GM21515 (cell line): Measurements from ENCODE around the gene CNGA4.
"Not testable (repeated sequence)": the region's sequence is repeated elsewhere in the genome, so short reads cannot be mapped to it uniquely, and the experiment has no call there.

Experiments used
- ATAC-seq: cut with Tn5 transposase; IDR thresholded peaks from one replicate; pipeline ENCODE4 v1.9.1; 2021; ENCODE audit not compliant: unreplicated experiment

The CNGA4 gene

DNA sequence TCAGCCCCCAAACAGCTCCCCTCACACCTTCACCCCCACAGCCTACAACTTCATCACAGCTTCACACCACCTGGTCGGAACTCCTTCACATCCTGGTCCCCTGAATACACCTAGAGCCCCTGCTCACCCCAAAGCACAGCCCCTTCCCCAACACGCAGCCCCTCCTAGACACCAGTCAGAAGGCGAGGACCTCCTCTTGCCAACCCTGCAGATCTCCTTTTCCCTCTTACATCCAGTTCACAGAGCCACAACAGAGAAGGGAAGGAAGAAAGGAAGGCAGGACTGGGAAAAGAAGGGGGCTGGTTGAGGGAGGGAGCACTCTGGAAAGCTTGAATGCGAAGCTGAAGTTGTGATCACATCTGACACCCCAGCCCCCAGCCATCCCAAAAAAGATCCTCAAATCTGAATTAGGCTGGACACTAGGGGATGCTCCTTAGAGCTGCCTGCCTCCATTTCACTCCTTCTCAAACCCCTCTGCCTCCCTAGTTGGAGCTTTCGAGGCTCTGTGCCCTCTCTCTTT lies 21.4 kb downstream of the CNGA4 start:
- no peak for ATAC-seq

DNA sequence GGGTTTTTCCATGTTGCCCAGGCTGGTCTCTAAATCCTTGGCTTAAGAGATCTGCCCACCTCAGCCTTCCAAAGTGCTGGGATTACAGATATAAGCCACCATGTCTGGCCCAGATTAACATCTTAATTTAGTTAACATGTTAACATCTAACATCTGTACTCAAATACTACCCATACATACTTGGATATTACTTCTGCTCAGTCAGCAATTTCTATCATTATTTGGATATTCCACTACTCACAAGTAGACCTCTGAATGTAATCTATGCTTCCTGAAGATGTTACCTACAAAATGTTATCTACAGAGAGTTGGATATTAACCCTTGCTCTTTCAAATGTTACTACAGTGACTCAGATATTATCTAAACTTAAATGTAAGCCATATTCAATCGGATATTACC lies 24.8 kb downstream of the CNGA4 start:
- no peak for ATAC-seq

DNA sequence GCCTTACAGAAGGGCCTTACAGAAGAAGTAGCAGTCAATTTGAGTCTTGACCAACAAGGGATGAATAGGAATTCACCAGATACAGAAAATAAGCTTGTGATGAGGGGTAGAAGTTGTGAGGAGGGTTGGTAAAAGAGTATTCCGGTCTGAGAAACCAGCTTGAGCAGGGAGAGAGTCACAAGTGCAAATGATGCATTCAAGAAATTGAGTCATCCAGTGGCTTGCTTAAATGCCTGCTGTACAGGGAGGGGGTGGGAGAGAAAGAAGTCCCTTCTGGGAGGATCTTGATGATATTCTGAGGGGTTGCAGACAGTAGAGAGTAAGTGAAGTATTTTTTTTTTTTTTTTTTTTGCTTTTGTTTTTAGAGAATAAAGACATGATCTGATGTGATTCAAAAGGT lies 29.9 kb downstream of the CNGA4 start:
- ATAC-seq, result no peak

DNA sequence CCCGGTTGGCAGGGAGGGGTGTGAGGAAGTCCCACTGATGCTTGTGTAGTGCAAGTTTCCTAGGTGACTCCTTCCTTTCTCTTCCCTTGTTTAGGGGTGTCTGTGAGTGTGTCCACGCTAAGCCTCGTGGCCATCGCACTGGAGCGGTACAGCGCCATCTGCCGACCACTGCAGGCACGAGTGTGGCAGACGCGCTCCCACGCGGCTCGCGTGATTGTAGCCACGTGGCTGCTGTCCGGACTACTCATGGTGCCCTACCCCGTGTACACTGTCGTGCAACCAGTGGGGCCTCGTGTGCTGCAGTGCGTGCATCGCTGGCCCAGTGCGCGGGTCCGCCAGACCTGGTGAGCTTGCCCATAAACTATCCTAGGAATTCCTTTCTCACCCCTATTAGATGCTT lies 31.1 kb downstream of the CNGA4 start:
- ATAC-seq, result no peak

DNA sequence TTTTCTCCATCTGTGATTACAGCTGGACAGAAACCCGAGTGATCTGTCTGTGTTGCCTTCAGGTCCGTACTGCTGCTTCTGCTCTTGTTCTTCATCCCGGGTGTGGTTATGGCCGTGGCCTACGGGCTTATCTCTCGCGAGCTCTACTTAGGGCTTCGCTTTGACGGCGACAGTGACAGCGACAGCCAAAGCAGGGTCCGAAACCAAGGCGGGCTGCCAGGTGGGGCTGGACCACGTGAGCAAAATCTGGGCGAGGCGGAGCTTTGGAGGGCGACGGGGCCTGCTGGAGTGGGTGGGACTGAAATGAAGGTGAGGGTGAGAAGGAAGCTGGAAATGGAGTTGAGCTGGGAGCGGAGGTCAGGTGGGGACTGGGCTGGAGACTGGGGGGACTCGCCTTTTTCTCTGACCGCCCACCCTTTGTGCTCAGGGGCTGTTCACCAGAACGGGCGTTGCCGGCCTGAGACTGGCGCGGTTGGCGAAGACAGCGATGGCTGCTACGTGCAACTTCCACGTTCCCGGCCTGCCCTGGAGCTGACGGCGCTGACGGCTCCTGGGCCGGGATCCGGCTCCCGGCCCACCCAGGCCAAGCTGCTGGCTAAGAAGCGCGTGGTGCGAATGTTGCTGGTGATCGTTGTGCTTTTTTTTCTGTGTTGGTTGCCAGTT lies 31.8 kb downstream of the CNGA4 start:
- no peak for ATAC-seq

DNA sequence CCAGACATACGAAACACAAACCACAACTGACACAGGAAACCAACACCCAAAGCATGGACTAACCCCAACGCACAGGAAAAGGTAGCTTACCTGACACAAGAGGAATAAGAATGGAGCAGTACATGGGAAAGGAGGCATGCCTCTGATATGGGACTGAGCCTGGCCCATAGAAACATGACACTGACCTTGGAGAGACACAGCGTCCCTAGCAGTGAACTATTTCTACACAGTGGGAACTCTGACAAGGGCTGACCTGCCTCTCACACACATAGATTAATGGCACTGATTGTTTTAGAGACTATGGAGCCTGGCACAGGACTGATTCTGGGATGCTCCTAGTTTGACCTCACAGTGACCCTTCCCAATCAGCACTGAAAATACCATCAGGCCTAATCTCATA lies 32.7 kb downstream of the CNGA4 start:
- no peak for ATAC-seq

DNA sequence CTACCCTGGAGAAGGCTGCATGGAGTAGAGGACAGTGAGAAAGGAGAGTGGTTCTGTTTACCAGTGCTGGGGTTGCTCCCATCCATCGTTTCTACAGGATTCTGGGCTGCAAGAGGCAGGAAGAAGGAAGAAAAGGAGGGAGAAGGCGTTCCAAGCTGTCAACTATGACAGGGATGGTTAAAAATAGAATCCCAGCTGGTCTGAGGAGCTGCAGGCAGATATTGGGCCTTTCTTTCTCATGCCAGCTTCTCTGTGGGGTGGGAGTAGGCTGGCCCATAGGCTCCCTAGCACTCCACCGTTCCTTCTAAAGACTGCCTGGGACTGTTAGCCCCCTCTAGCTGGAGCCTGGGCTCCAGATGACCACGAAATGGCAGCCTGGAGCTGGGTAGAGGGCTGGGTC lies 34.3 kb downstream of the CNGA4 start:
- no peak for ATAC-seq

DNA sequence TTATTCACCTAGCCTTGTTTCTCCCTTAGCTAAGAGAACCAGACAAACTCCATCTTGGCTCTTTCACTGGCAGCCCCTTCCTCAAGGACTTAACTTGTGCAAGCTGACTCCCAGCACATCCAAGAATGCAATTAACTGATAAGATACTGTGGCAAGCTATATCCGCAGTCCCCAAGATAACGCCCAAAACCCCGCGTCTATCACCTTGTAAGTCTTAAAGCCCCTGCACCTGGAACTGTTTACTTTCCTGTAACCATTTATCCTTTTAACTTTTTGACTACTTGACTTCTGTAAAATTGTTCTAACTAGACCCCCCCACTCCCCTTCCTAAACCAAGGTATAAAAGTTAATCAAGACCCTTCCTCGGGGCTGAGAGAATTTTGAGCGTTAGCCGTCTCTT lies 41.9 kb downstream of the CNGA4 start:
- ATAC-seq, result not testable (repeated sequence)

DNA sequence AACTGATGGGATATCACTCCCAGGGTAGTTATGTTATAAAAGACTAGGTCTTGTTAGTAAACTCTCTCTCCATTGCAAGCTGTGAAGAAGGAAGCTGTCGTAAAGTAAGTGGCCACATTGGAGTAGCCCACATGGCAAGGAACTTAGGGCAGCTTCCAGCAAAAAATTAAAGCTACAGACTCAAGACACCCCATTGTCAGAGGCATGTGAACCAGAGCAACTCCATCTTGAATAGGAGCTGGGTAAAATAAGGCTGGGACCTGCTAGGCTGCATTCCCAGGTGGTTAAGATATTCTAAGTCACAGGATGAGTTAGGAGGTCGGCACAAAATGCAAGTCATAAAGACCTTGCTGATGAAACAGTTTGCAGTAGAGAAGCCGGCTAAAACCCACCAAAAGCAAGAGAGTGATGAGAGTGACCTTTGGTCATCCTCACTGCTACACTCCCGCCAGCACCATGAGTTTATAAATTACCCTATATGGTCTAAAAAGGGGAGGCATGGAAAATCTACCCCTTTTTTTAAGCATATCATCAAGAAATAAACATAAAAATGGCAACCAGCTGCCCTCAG lies 44.6 kb downstream of the CNGA4 start:
- ATAC-seq, result no peak

DNA sequence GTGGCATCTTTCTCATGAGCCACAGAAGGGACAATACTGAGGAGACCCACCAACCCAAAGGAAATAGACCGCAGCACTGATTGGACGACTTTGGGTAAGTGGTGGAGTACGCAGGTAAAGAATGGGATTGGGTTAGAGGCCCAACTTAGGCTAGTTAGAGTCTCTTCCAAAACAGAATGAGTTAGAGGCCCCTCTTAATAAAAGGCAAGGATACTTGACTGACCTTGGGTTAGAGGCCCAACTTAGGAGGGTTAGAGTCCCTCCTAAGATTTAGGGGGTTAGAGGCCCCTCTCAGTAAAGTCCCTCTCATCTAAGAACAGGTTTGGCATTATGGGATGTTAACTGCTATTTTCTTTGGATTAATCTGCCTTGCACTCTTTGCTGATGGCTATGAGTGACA lies 45.4 kb downstream of the CNGA4 start:
- ATAC-seq, result no peak

DNA sequence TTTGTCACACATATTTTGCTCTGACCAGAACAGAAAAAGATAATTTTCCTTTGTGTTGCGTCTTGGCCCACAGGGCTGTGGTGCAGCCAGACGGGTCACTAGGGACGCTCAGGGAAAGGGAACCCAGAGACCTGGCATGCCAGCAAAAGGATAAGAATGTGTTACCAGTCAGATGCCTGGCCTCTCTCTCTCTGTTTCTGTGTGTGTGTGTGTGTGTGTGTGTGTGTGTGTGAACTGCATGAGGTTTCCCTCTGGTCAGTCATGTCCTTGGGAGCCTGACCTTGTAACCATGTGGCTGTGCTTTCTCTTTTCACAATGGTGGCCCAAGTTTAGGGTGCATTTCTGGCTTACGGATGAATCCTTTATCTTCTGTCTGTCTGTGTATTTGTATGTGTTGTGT lies 46.1 kb downstream of the CNGA4 start:
- no peak for ATAC-seq
